Gastroesophageal sphincter (tissue), 3 donors: ENCODE results near the gene CCDC187.

ENCODE experiments used
- CTCF ChIP-seq, 4 experiments: fragments of 200-600 bp in 2 of 4; fragments of 450-650 bp in 2 of 4; sonication (generic) in 1 of 4; IDR thresholded peaks; one replicate each; pipeline ENCODE4 v1.5.1; 2017 to 2019; ENCODE audit warnings: antibody characterized with exemption in 4 of 4, mild to moderate bottlenecking in 2 of 4, moderate library complexity in 2 of 4
- EP300 ChIP-seq: sonication (generic); formaldehyde crosslinking; IDR thresholded peaks from one replicate; pipeline ENCODE4 v1.6.1; 2017; ENCODE audit warnings: antibody characterized with exemption, mild to moderate bottlenecking
- POLR2AphosphoS5 ChIP-seq: sonication (generic); formaldehyde crosslinking; IDR thresholded peaks from one replicate; pipeline ENCODE4 v1.6.1; 2017; ENCODE audit warnings: antibody characterized with exemption

GRCh38 chr9:136311051-136312008 is 7.4 kb upstream of the CCDC187 start:
- TF ChIP-seq CTCF (IDR thresholded peaks at IDR 0.05) (no peak), EP300 (no peak), POLR2AphosphoS5 (no peak)
